Measurements from ENCODE around the gene EYA2. TPM values are rescaled to one million over a fixed set of nuclear protein-coding genes. Genes with fewer than 3 reads are reported as not detected.
"Not testable (repeated sequence)": the region's sequence is repeated elsewhere in the genome, so short reads cannot be mapped to it uniquely, and the experiment has no call there.

EYA2 gene
- total and polyA plus RNA-seq, 2 of the 4 experiments (the other 2 are of a cell fraction), result 2.3 to 5.4 TPM

DNA sequence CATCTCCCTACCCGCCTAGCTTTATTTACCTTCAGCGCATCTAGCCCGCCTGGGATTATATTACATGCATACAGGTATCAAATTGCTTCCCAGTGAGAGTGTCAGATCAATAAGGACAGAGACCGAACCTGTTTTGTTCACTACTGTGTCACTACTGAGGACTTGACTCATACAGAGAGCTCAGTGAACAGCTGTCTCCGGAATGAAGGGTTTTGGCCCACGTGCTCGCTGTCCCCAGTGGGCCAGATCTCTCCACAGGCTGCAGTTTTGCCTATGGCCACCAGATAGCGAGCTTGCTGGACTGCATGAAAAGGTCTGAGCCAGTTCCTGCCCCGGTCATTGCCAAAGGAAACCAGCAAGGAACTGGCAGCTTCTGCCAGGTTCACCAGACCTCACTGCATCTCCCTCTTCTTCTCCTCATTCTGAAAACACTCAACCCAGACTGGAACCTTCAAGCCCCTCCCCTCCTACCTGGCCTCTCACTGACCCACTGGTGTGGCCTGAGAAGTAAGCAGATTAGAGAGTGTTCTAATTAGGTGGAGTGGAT, 311.0 kb downstream of the EYA2 start (continued):
- TF ChIP-seq FOS (IDR thresholded peaks at IDR 0.05; ENCODE audit: low read depth, low read length) (no peak), MAZ (IDR thresholded peaks at IDR 0.05; ENCODE audit: borderline replicate concordance, low read depth, low read length) (peak; percentile 22; the same call in 1 of the 2 replicates)

DNA sequence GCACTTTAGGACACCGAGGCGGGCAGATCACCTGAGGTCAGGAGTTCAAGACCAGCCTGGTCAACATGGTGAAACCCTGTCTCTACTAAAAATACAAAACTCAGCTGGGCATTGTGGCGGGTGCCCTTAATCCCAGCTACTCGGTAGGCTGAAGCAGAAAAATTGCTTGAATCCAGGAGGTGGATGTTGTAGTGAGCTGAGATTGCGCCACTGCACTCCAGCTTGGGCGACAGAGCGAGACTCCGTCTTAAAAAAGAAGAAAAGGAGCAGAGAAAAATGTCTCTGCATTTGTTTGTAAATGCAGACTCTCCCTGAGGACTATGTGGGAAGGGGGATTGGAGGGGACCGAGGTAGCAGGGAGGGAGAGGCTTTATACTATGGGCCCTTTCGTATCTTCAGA, 311.9 kb downstream of the EYA2 start:
- H3K4ac ChIP-seq (ENCODE audit: low read depth, low read length); H2BK15ac ChIP-seq (ENCODE audit: low read depth, low read length); H3K4me2 ChIP-seq (ENCODE audit: low read depth, low read length); H3K56ac ChIP-seq (ENCODE audit: extremely low read depth, insufficient read depth, low read length); H3K4me1 ChIP-seq (ENCODE audit: control insufficient read depth, insufficient read depth, low read length); H4K5ac ChIP-seq (ENCODE audit: low read depth, low read length); BruUV-seq (replicated peaks); dilution Hi-C loops (cut with HindIII; ENCODE audit: low sequenced_read_pairs, unreplicated experiment); H3K14ac ChIP-seq (replicated peaks; ENCODE audit: low read depth, low read length); H3K23ac ChIP-seq (ENCODE audit: low read depth, low read length); H4K91ac ChIP-seq (ENCODE audit: insufficient read depth, low read depth, low read length); H3K4me3 ChIP-seq (ENCODE audit: insufficient read depth, low read depth, low read length); H3K27ac ChIP-seq (ENCODE audit: insufficient read depth, low read length); H3K9me3 ChIP-seq (ENCODE audit: control insufficient read depth, insufficient read depth, low read length); POLR2A ChIA-PET (ENCODE audit: unreplicated experiment); H2BK5ac ChIP-seq (ENCODE audit: low read depth, low read length, poor library complexity, severe bottlenecking); intact Hi-C loops (cut with micrococcal nuclease); H3K27me3 ChIP-seq (ENCODE audit: control insufficient read depth, insufficient read depth, low read length); H2AK9ac ChIP-seq (replicated peaks; ENCODE audit: low read depth, low read length, poor library complexity); H2AFZ ChIP-seq (replicated peaks; ENCODE audit: low read length, poor library complexity); H4K8ac ChIP-seq (ENCODE audit: low read depth in 2 of 2, low read length in 2 of 2); DNase-seq; H2BK120ac ChIP-seq (ENCODE audit: low read depth, low read length); H3K9ac ChIP-seq (ENCODE audit: low read depth, low read length); ATAC-seq (ENCODE audit: low read depth); H4K20me1 ChIP-seq (ENCODE audit: insufficient read depth, low read length); H3K18ac ChIP-seq (ENCODE audit: low read depth, low read length); H2BK20ac ChIP-seq (ENCODE audit: low read depth, low read length): not testable (repeated sequence)
- Histone ChIP-seq H3K9me1 (ENCODE audit: insufficient read depth, low read length) (peaks cover 27% of the 10 kb centered on the region; the same call in 1 of the 2 replicates), H3K36me3 (ENCODE audit: control insufficient read depth, insufficient read depth, low read length) (peaks cover 27% of the 10 kb centered on the region), H2AK5ac (ENCODE audit: low read depth, low read length) (0 out of 2 replicates have a peak overlapping the region, but pooled peaks have one; percentile 13), H3K79me1 (ENCODE audit: low read depth in 1 of 2, low read length in 2 of 2) (peaks cover 0 to 27% of the 10 kb centered on the region in 2 experiments; a peak in 2 of 4 replicates)
- in situ Hi-C loops (cut with MboI; ENCODE audit: low sequenced_read_pairs), result loop anchor here (10.0 kb wide), 1 partner anchor 452 kb away; no protein-coding TSS in a partner anchor
- CTCF ChIA-PET, result interaction anchor here (0.5 to 1.9 kb wide), 3 partner anchors 10 to 178 kb away, joined by 3 to 17 read pairs (median 4); no protein-coding TSS in a partner anchor
- WGBS, 2 experiments (ENCODE audit: extremely low coverage in 2 of 2, insufficient read length in 1 of 2), result no CpG with 5 or more reads among the region's 10 CpGs

Data from IMR-90 (cell line).